CD4-positive, alpha-beta T cell (primary cell): ENCODE results near the gene KSR2. TPM values are rescaled to one million over a fixed set of nuclear protein-coding genes. Genes with fewer than 3 reads are reported as not detected.

Experiments used
- ATAC-seq: fragments of 200-7000 bp; cut with Tn5 transposase; one replicate; pipeline ENCODE4 v1.10.0; 2022; ENCODE audit warnings: mild to moderate bottlenecking; ENCODE audit not compliant: poor library complexity
- CTCF ChIA-PET: fragments of 350-600 bp; sonication (Branson Sonifier 250); formaldehyde crosslinking; loops from one replicate; lab custom pipeline; 2021; ENCODE audit warnings: antibody characterized with exemption, inconsistent platforms; lab: Charles Lee
- POLR2A ChIA-PET: fragments of 350-600 bp; sonication (Branson Sonifier 250); formaldehyde crosslinking; loops from one replicate; lab custom pipeline; 2021; ENCODE audit warnings: antibody characterized with exemption, inconsistent platforms; lab: Charles Lee
- DNase-seq, 14 experiments: peaks; one replicate each; pipeline ENCODE4 v3.0.0-alpha.2; 2013 to 2020; ENCODE audit warnings: mixed read lengths in 2 of 14
- H3K27ac ChIP-seq, 2 donors: one replicate each; pipeline versions ENCODE4 v1.5.1 to v1.7.0; 2013; ENCODE audit warnings: low read length in 2 of 2, low read depth in 1 of 2, mild to moderate bottlenecking in 1 of 2
- H3K27me3 ChIP-seq, 2 experiments: 1 replicate in 1 of 2; 2 replicates in 1 of 2; pipeline versions ENCODE4 v1.6.1 to v1.7.0; 2013; ENCODE audit warnings: low read length in 2 of 2, control low read depth in 1 of 2, mild to moderate bottlenecking in 1 of 2, moderate library complexity in 1 of 2; ENCODE audit not compliant: insufficient read depth in 2 of 2, control insufficient read depth in 1 of 2
- H3K36me3 ChIP-seq: one replicate; pipeline ENCODE4 v1.6.1; 2013; ENCODE audit warnings: low read length, control low read depth; ENCODE audit not compliant: insufficient read depth
- H3K4me1 ChIP-seq: one replicate; pipeline ENCODE4 v1.6.1; 2013; ENCODE audit warnings: low read length, control low read depth; ENCODE audit not compliant: insufficient read depth
- H3K4me3 ChIP-seq: one replicate; pipeline ENCODE4 v1.5.1; 2013; ENCODE audit warnings: mild to moderate bottlenecking, low read length, moderate library complexity
- H3K9me3 ChIP-seq, 2 experiments: 1 replicate in 1 of 2; 2 replicates in 1 of 2; pipeline versions ENCODE4 v1.6.1 to v1.7.0; 2013; ENCODE audit warnings: low read length in 2 of 2, mild to moderate bottlenecking in 2 of 2, control low read depth in 1 of 2, moderate library complexity in 1 of 2; ENCODE audit not compliant: control insufficient read depth in 1 of 2, insufficient read depth in 1 of 2
- H3K27ac Mint-ChIP-seq: one replicate; pipeline ENCODE4 v1.8.0; 2020; ENCODE audit warnings: mixed read lengths
- H3K27me3 Mint-ChIP-seq: one replicate; pipeline ENCODE4 v1.8.0; 2021; ENCODE audit warnings: mixed read lengths
- H3K36me3 Mint-ChIP-seq: one replicate; pipeline ENCODE4 v1.8.0; 2021; ENCODE audit warnings: low read depth, mixed read lengths
- H3K4me1 Mint-ChIP-seq: one replicate; pipeline ENCODE4 v1.8.0; 2021; ENCODE audit warnings: low read depth, mixed read lengths
- H3K4me3 Mint-ChIP-seq: one replicate; pipeline ENCODE4 v1.8.0; 2020; ENCODE audit warnings: mild to moderate bottlenecking, mixed read lengths
- H3K9me3 Mint-ChIP-seq: one replicate; pipeline ENCODE4 v1.8.0; 2020; ENCODE audit warnings: mixed read lengths
- intact Hi-C, 2 experiments: fragments of 100-400 bp; cut with DNase I in 1 of 2; cut with micrococcal nuclease in 1 of 2; formaldehyde crosslinking; loops; one replicate each; pipeline versions ENCODE4 v1.15.1 to v1.9.0; 2023 to 2025; cut with DNase I, micrococcal nuclease
- total RNA-seq, 174 experiments: library from RNA in 2 of 174; stranded (reverse) in 2 of 174; gene quantifications; one replicate each; pipeline ENCODE4 v1.2.3 and lab custom pipeline; 2021 to 2026
- TF ChIP-seq, protein P1 (sequence below): fragments of 200-600 bp; IDR thresholded peaks from one replicate; pipeline ENCODE4 v1.8.0; 2022; ENCODE audit warnings: antibody characterized with exemption, mild to moderate bottlenecking

The KSR2 gene
- total RNA-seq, 2 experiments from 2014 or later: 0.05 to 0.17 TPM

DNA sequence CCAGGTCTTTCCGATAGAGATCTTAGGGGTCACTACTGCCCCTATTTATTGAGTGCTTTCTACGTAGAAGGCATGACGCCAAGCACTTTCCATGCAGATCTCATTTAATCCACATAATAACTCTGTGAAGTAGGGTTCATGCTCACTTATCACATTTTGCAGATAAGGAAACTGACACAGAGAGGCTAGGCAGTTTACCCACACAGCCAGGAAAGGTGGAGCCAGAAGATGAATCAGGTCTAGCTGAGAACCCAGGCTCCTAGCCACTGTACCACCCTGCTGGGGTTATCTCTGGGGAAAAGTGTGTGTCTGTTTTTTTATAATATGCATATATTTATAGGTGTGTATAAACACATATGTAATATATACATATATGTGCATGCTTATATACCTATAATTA lies 83.6 kb downstream of the KSR2 start:
- no peaks in the 10 kb centered on the region for H3K36me3 ChIP-seq
- CTCF ChIA-PET: no interaction called here
- intact Hi-C loops: no loop called here

DNA sequence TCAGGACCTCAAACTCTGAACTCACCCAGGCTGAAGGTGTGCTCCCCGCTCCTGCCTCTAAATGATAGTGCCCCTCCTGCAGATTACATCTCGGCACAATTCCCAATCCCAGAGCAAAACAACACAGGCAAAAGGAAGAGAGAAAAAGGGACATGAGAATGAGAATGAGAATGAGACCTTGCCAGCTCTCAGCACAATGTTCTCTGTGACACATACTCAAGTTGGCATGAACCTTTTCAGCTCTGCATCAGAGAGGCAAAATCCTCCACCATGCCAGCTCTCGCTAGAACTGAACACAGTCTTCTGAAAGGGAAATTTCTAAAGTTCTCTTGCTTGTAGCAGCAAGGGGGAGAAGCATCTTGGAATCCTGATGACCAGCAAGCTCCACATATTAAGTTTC lies 84.6 kb downstream of the KSR2 start:
- TF ChIP-seq, protein P1, sequence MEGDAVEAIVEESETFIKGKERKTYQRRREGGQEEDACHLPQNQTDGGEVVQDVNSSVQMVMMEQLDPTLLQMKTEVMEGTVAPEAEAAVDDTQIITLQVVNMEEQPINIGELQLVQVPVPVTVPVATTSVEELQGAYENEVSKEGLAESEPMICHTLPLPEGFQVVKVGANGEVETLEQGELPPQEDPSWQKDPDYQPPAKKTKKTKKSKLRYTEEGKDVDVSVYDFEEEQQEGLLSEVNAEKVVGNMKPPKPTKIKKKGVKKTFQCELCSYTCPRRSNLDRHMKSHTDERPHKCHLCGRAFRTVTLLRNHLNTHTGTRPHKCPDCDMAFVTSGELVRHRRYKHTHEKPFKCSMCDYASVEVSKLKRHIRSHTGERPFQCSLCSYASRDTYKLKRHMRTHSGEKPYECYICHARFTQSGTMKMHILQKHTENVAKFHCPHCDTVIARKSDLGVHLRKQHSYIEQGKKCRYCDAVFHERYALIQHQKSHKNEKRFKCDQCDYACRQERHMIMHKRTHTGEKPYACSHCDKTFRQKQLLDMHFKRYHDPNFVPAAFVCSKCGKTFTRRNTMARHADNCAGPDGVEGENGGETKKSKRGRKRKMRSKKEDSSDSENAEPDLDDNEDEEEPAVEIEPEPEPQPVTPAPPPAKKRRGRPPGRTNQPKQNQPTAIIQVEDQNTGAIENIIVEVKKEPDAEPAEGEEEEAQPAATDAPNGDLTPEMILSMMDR: no peak
- no peaks in the 10 kb centered on the region for H3K4me1 Mint-ChIP-seq
- DNase-seq (no peak), ATAC-seq (no peak)
- Histone ChIP-seq H3K4me1 (no peaks in the 10 kb centered on the region), H3K27me3 (peaks cover 0 to 3% of the 10 kb centered on the region in 2 experiments), H3K9me3 (no peaks in the 10 kb centered on the region), H3K4me3 (no peak overlapping the region), H3K36me3 (no peaks in the 10 kb centered on the region), H3K27ac (no peak overlapping the region)
- POLR2A ChIA-PET: no interaction called here
- intact Hi-C loops: no loop called here
- H3K36me3 Mint-ChIP-seq: no peaks in the 10 kb centered on the region
- H3K27ac Mint-ChIP-seq: no peak overlapping the region
- no peaks in the 10 kb centered on the region for H3K9me3 Mint-ChIP-seq
- no peak overlapping the region for H3K4me3 Mint-ChIP-seq
- peaks cover 25% of the 10 kb centered on the region for H3K27me3 Mint-ChIP-seq
- CTCF ChIA-PET: no interaction called here

More for the DNA sequence above, 83.6 kb downstream of the KSR2 start:
- Histone ChIP-seq H3K27ac (no peak overlapping the region), H3K4me1 (no peaks in the 10 kb centered on the region), H3K4me3 (no peak overlapping the region), H3K27me3 (peaks cover 0 to 8% of the 10 kb centered on the region in 2 experiments), H3K9me3 (no peaks in the 10 kb centered on the region)
- Mint-ChIP-seq H3K36me3 (no peaks in the 10 kb centered on the region), H3K27me3 (peaks cover 33% of the 10 kb centered on the region), H3K27ac (no peak overlapping the region), H3K9me3 (no peaks in the 10 kb centered on the region), H3K4me3 (no peak overlapping the region), H3K4me1 (no peaks in the 10 kb centered on the region)
- DNase-seq (no peak), ATAC-seq (no peak)
- TF ChIP-seq, protein P1: no peak
- POLR2A ChIA-PET: no interaction called here

DNA sequence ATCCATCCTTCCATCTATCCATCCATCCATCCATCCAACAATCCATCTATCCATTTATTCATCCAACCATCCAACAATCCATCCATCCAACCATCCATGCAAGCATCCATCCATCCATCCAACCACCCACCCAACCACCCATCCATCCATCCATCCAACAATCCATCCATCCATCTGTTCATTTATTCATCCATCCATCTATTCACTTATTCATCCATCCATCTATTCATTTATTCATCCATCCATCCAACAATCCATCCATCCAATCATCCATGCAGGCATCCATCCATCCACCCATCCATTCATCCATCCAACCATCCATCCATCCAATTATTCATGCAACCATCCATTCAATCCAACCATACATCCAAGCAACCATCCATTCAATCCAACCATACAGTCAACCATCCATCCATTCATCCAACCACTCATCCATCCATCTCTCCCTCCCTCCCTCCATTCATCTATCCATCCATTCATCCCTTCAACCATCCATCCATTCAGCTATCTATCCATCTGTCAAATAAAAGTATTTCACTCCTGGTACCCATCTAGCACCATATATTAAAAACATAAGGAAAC lies 86.1 kb downstream of the KSR2 start:
- DNase-seq (no peak), ATAC-seq (no peak)
- H3K27ac Mint-ChIP-seq: no peak overlapping the region
- no peaks in the 10 kb centered on the region for H3K36me3 Mint-ChIP-seq
- intact Hi-C loops: no loop called here
- Histone ChIP-seq H3K9me3 (no peaks in the 10 kb centered on the region), H3K27me3 (peaks cover 2 to 8% of the 10 kb centered on the region in 2 experiments), H3K27ac (no peak overlapping the region), H3K36me3 (no peaks in the 10 kb centered on the region), H3K4me3 (no peak overlapping the region), H3K4me1 (no peaks in the 10 kb centered on the region)
- TF ChIP-seq, protein P1: no peak
- no peaks in the 10 kb centered on the region for H3K9me3 Mint-ChIP-seq
- H3K27me3 Mint-ChIP-seq: peaks cover 37% of the 10 kb centered on the region
- POLR2A ChIA-PET: no interaction called here
- H3K4me3 Mint-ChIP-seq: no peak overlapping the region
- H3K4me1 Mint-ChIP-seq: no peaks in the 10 kb centered on the region
- CTCF ChIA-PET: no interaction called here
